Activated CD4-positive, alpha-beta T cell treated with anti-CD3 and anti-CD28 coated beads, Interleukin-2, Interleukin-4, amounts not matched to agents 100 ng/mL and 50 ng/mL, durations not matched to agents 16 hours and 8 hours (primary cell): ENCODE measurements around the gene REXO4.

Experiments
- DNase-seq: peaks from one replicate; pipeline ENCODE4 v3.0.0-alpha.2; 2020; ENCODE audit warnings: low spot score

Gene REXO4

GRCh38 chr9:133449760-133450159, 31.9 kb upstream of the REXO4 start:
- no peak for DNase-seq

- no peak for DNase-seq
These were observed 30.7 kb upstream of the REXO4 start for GRCh38 chr9:133448487-133448972.

GRCh38 chr9:133445293-133445969, 27.6 kb upstream of the REXO4 start:
- DNase-seq: no peak

GRCh38 chr9:133443982-133444381, 26.2 kb upstream of the REXO4 start:
- DNase-seq: no peak

- DNase-seq: no peak
These were observed 25.4 kb upstream of the REXO4 start for GRCh38 chr9:133443248-133443647.

GRCh38 chr9:133441571-133441970, 23.8 kb upstream of the REXO4 start:
- no peak for DNase-seq

GRCh38 chr9:133440874-133441273, 23.1 kb upstream of the REXO4 start:
- no peak for DNase-seq

- DNase-seq: no peak
These were observed 21.5 kb upstream of the REXO4 start for GRCh38 chr9:133439337-133439736.

GRCh38 chr9:133437753-133438531, 20.1 kb upstream of the REXO4 start:
- no peak for DNase-seq

- no peak for DNase-seq
These were observed 18.9 kb upstream of the REXO4 start for GRCh38 chr9:133436681-133437080.

GRCh38 chr9:133433351-133433843, 15.6 kb upstream of the REXO4 start:
- no peak for DNase-seq

- DNase-seq: no peak
These were observed 12.4 kb upstream of the REXO4 start for GRCh38 chr9:133430244-133430643.

- no peak for DNase-seq
These were observed 11.9 kb upstream of the REXO4 start for GRCh38 chr9:133429641-133430161.

GRCh38 chr9:133429214-133429613, 11.4 kb upstream of the REXO4 start:
- DNase-seq: no peak

- DNase-seq: no peak
These were observed 10.8 kb upstream of the REXO4 start for GRCh38 chr9:133428617-133429101.

- DNase-seq: no peak
These were observed 10.0 kb upstream of the REXO4 start for GRCh38 chr9:133427658-133428348.

- DNase-seq: no peak
These were observed 8.2 kb upstream of the REXO4 start for GRCh38 chr9:133426011-133426410.

GRCh38 chr9:133425049-133425632, 7.3 kb upstream of the REXO4 start:
- no peak for DNase-seq

- no peak for DNase-seq
These were observed 6.4 kb upstream of the REXO4 start for GRCh38 chr9:133424187-133424586.

GRCh38 chr9:133423216-133423615, 5.4 kb upstream of the REXO4 start:
- DNase-seq: no peak

- DNase-seq: peak; percentile 60
These were observed 4.1 kb upstream of the REXO4 start, which contains the start of gene ADAMTS13 for GRCh38 chr9:133421615-133422542. TSS of gene ADAMTS13 (plus strand) at chr9:133422367. CDS start at chr9:133422444, 77 bp downstream.
